NCI-H1694 treated with DMSO at 0.1 percent for 48 hours (cell line): ENCODE measurements around the gene DPYD.

Source experiments
- DNase-seq: peaks from one replicate; lab custom pipeline; 2025; lab: John Stamatoyannopoulos, UW

DPYD gene

DNA sequence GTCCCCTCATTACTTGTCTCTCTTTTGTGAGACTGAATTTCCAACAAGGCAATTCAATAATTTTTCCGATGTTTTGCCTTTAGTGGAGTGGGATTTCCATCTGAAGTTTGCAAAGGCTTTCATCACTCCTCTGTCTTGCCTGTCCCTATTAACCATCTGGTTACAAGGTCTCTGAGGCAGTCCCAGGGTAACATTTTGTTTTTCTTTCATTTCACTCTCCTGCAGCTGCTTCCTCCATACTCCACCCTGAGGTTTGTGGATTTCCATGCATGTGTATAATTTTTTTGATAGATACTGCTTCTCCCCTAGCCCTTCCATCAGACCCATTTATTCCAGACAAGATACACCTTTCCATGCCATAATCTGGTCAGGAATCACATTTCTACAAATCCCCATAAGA, 832.4 kb downstream of the DPYD start:
- no peak for DNase-seq

- DNase-seq, result no peak
Measured at GRCh38 chr1:97084546-97084945, 836.3 kb downstream of the DPYD start.

- DNase-seq, result no peak
Measured at GRCh38 chr1:97082160-97082848, 838.5 kb downstream of the DPYD start.

DNA sequence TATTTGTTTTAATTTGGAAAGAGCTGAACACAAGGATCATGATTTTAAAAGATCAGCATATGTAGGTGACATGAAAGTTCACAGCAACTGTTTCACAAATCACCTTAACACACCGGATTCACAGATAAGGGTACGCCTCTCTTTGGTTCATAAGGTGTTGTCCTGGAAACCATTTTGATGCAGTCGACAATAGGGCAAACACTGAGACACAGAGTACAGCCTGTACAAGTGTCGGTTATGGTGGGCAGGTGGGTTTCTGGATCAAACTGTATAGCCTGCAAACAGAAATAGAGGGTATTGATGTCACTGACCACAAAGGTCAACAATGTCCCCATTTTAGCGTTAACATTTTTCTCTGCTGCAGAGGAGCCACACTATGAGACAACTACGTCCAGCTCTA, 842.0 kb downstream of the DPYD start:
- DNase-seq, result no peak

- DNase-seq, result no peak
Measured at GRCh38 chr1:97077221-97077620, 843.6 kb downstream of the DPYD start.

DNA sequence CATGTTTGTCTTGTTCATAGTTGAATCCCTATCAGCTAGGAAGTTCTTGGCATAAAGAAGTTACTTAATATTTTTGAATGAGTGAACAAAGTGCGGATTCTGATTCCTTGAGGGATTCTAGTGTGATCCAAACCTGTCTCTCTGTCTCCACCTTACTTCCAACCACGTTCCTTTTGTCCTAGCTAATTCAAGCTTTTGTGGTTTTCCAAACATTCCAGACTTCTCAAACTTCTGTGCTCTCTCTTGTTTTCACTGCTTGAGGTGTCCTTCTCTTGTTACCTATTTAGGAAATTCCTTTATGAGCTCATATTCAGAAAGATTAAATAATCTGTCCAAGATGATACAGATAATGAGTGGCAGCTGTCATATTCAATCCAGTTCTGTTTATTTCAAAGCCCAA, 846.1 kb downstream of the DPYD start:
- DNase-seq, result no peak

DNA sequence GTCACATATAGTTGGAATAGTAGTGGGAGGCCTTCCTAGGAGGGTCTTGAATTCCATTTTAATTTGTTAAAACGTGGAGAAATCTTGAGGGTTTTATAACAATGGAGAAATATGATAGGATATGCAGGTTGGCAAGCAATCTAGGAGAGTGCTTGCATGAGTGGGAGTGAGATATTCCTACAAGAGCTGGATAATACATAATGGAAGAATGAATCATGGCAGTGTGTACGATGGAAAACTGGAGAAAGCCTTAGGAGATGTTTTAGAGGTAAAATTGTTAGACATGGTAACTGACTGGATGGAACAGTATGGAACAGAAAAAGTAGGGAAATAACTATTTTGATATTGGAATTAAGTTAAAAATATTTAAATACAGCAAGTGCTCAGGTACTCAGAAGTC, 846.9 kb downstream of the DPYD start:
- no peak for DNase-seq

DNA sequence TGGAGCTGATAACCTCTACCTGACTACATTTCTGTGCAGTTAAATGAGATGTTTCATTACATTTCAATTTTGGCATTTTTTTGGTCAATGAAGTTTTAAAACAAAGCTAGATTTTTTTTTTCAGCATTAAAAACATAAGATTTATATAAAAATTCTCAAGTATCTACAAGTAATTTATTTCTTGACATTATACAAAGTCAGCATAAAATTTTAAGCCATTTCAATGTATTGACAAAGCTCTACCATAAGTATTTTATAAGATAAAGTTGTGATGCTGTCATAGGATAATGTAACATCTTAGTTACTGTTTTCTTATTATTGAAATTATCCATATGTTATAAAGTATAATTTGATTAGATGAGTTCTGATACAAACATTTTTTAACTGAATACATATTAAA, 847.7 kb downstream of the DPYD start:
- DNase-seq, result no peak

GRCh38 chr1:97071173-97071572, 849.7 kb downstream of the DPYD start:
- DNase-seq, result no peak

DNA sequence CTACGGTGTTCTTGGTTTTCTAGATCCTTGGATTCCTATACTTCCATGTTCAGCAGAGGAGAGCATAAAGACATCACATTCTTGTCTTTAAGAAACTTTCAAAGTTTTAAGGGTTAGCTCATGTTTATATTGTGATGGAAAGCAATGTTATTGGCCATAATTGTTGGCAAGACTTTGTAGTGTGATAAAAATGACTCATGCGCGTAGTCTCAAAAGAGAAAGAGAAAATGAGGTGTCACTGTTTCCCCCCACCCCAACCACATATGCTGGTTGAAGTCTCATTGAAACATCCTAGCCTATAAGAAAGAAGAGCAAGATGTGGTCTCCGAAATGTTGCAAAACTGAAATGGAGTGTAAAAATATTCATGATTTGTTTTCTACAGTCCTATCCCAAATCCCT, 850.5 kb downstream of the DPYD start:
- DNase-seq, result no peak

- DNase-seq, result no peak
Measured at GRCh38 chr1:97069312-97069711, 851.5 kb downstream of the DPYD start.

- DNase-seq, result no peak
Measured at GRCh38 chr1:97066860-97067259, 854.0 kb downstream of the DPYD start.

DNA sequence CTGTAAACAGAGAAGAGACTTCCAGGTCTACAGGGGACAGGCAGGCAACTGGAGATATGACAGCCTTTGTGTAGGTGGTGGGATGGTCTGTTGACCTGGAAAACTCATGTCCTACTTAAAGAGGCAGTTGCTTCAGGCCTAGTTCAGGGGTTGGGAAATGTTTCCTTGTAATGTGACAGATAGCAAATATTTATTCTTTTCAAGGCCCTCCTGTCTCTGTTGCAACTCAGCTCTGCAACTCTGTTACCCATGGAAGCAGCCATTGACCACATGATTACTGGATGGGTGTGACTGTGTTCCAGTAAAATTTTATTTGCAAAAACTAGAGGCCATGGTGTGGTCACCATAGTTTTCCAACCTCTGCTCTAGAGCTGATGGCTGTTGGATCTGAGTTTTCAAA, 857.3 kb downstream of the DPYD start:
- no peak for DNase-seq

GRCh38 chr1:97061604-97062003, 859.2 kb downstream of the DPYD start:
- DNase-seq, result no peak

DNA sequence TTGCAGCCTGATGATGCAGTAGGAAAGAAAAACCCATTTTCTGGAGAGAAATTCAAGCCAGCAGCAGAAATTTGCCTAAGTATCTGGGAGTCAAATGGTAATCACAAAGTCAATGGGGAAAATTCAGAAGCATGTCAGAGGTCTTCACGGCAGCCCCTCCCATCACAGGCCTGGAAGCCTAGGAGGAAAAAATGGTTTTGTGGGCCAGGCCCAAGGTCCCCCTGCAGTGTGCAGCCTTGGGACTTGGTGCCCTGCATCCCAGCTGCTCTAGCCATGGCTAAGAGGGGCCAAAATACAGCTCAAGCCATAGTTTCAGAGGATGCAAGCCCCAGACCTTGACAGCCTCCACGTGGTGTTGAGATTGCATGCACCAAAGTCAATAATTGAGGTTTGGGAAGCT, 864.4 kb downstream of the DPYD start:
- no peak for DNase-seq

DNA sequence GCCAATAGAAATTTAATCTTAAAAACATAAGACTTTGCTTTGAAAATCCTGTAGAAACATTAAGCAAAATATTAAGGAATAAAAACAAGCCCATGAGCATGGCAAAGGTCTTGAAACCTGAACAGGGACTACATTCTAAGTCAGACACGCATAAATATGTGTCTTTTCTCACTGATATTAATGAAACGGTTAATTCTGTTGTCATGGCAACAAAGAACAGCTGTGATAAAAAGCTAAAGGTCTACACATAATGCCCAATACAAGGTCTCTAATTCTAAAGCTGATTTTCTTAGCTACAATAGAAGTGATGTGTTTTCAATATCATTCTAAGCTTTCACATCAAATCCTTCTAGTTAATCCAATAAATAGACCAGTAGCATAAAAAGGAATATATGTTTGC, 867.6 kb downstream of the DPYD start:
- no peak for DNase-seq

DNA sequence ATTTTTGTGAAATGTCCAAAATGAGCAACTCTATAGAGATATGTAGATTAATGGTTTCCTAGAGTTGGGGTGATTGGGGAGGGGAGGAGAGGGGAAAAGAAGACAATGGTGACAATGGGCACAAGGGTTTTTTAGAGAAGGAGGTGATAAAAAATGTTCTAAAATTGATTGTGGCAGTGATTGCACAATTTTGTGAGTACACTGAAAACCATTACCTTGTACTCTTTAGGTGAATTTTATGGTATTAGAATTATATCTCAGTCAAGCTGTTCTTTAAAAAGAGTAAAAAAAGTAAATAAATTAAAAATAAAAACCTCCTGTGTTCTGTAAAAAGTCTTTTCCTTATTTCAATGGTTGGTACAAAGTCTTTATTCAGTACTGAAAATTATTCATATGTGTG, 869.0 kb downstream of the DPYD start:
- DNase-seq, result no peak

DNA sequence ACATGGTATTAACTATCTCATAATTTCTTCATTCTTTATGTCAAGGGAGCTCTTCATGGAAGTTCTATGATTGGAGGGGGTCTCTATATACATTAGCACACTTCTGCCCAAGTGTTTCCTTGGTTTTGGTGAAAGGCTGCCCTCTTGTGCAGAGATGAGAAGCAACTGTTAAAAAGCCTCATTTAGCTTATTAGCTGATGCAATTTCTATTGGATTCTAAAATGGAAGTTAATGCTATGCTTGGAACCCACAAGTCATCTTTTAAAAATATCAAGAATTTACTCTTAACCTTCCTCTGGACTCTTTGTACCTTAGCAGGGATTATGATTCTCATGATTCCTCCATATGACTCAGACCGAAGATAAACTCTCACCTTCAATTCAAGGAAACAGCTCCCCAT, 870.3 kb downstream of the DPYD start:
- DNase-seq, result peak; percentile 11

DNA sequence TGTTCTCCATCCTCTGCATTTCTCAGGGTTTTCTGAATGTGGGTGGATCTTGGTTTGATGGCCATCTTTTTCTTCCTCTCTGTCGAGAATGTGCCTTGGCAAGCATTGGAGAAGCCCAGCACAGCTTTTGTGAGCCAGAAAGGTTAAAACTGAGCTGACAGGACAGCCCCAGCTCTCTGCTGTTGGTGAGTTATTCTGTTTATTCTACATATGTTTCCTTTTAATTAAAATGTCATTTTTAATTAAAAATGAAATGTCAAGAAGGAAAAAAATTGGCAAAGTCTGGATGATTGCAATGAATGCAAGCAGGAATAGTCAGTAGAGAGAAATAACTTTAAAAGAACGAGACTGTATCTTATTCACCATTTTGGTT, 873.4 kb downstream of the DPYD start:
- no peak for DNase-seq

DNA sequence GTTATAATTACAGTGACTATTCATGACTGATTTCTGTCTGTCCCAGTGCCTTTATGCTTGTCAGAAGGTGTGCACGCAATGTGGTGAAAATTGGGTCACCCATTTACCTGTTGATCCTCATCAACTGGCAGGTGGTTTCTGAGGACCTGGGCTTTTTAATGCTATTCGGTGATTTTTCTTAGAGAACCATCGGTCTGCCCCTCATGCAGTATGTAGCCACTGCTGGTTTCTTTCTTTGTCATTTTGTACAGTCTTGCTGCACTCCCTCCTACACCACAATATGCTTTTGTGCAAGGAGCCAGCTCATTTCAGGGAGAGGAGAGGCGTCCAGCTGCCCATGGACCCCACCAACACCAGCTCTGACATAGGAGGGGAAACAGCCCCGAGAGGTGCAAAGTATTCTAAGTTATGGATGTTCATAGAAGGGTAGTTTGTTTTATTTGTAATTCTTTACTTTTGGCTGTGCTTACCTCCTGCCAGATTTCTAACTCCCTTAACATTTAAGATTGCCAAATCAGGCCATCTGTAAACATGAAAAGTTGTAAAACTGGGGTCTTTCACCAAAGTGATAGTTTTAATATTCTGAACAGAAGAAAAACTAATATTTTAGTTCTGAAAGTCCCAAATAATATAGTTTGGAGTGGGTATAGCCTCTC, 873.9 kb downstream of the DPYD start:
- no peak for DNase-seq

DNA sequence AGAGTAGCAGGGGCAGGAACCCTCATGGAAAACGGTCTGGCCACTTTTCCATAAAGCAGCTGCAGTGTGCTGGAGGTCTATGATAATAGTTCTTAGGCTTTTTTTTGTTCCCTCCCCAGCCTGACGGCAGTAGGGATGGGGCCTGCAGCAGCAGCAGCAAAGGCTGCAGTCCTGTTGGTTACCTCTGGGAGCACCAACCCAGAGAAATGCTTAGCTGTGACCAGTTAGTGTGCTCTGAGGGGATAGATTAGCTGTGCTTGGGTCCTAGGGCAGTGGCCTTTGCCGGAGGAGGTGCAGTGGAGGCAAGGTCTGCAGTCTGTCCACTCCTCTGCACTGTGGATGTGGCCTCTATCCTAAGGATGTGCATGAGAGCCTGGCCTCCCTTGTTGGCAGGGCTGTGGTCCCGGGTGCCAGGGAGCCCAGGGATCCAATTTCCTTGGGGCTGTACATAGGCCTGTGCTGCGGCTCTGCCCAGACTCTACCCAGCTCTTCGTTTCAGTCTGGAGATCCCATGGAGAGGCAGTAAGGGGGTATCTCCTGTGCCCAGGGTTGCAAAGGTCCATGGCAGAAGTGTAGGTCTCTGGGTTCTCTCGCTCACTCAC, 876.6 kb downstream of the DPYD start:
- DNase-seq, result no peak

DNA sequence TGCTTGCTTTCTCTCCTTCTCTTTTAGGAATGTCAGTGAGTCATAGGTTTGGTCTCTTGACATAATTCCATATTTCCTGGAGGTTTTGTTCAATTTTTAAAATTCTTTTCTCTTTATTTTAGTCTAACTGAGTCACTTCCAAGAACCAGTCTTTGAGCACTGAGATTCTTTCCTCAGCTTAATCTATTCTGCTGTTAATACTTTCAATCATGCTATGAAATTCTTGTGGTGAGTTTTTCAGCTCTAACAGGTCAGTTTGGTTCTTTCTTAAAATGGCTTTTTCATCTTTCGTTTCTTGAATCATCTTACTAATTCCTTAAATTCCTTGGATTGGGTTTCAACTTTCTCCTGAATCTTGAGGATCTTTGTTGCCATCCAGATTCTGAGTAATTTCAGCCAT, 878.3 kb downstream of the DPYD start:
- no peak for DNase-seq

DNA sequence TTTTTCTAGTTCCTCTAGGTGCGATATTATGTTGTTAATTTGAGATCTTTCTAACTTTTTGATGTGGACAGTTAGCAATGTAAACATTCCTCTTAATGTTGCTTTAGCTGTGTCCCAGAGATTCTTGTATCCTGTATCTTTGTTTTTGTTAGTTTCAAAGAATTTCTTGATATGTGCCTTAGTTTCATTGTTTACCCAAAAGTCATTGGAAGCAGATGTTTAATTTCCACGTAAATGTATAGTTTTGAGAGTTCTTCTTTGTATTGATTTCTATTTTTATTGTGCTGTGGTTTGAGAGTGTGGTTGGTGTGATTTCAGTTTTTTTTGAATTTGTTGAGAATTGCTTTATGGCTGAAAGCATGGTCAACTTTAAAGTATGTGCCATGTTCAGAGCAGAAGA, 879.8 kb downstream of the DPYD start:
- no peak for DNase-seq

DNA sequence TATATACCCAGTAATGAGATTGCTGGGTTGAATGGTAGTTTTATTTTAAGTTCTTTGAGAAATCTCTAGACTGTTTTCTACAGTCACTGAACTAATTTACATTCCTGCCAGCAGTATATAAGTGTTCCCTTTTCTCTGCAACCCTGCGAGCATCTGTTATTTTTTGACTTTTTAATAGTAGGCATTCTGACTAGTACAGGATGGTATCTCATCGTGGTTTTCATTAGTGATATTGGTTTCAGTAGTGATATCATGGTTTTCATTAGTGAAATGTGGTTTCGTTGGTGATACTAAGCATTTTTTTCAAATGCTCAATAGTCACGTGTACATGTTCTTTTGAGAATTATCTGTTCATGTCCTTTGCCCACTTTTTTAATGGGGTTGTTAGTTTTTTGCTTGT, 882.4 kb downstream of the DPYD start:
- no peak for DNase-seq
